ENCODE results near the gene ZNF367. TPM values are rescaled to one million over a fixed set of nuclear protein-coding genes. Genes with fewer than 3 reads are reported as not detected.

The ZNF367 gene
- total RNA-seq, 1 experiment from 2014 or later = 10.1 TPM

DNA sequence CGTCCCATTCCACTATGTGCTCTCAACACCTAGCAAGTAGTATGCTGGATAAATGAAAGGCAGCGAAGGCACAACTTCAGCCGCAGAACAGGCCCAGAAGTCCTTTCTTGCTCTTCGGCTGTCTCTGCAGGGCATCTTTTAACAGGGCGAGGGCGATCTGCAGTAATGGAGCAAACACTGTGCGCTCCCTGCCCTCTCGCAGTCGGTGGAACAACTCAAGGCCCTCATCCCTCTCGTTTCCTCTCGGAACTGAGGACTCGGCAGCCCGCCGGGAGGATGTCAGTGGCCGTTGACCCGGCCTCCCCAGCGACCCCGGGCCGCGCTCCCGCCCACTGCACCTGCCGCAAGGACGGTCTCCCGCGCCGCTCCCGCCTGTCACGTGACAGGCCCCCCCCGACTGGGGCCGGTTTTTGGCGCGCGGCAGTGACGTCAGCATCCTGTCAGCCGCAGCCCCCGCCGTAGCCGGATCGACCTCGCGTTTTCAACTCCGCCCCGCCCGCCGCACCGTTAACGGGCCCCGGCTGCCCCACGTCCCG is 1.1 kb downstream of the ZNF367 start:
- no peak overlapping the region for H2BK15ac ChIP-seq (ENCODE audit: low read depth, low read length)
- H3K14ac ChIP-seq (ENCODE audit: insufficient read depth, low read length) = peak overlapping the region; percentile 47
- H2BK12ac ChIP-seq (ENCODE audit: insufficient read length, low read depth, low read length) = no peak overlapping the region
- no peak overlapping the region for H2BK5ac ChIP-seq (ENCODE audit: insufficient read length, low read length)
- H3K4ac ChIP-seq (ENCODE audit: low read depth, low read length) = no peak overlapping the region
- H3K18ac ChIP-seq (ENCODE audit: insufficient read length, low read depth, low read length) = peak overlapping the region; percentile 59
- H4K5ac ChIP-seq (ENCODE audit: insufficient read length, low read depth, low read length) = no peak overlapping the region
- no peak overlapping the region for H3K27ac ChIP-seq (ENCODE audit: insufficient read length, low read depth, low read length)
- H3K27me3 ChIP-seq (ENCODE audit: insufficient read depth, low read length) = no peaks in the 10 kb centered on the region
- no peak overlapping the region for H4K8ac ChIP-seq (replicated peaks; ENCODE audit: insufficient read length, low read depth, low read length)
- H3K4me1 Mint-ChIP-seq = peaks cover 42 to 49% of the 10 kb centered on the region in 2 experiments
- peaks cover 0 to 4% (median 0%) of the 10 kb centered on the region in 3 experiments; a peak in 1 of 7 replicates for H3K36me3 Mint-ChIP-seq (ENCODE audit: insufficient read depth in 1 of 3, low read depth in 3 of 3)
- H3K4me2 ChIP-seq (ENCODE audit: insufficient read depth, insufficient read length, low read length) = peak overlapping the region; percentile 80
- H3K56ac ChIP-seq (ENCODE audit: insufficient read length, low read depth, low read length) = no peak overlapping the region
- no peak overlapping the region for H3T11ph ChIP-seq (ENCODE audit: low read length)
- TF ChIP-seq, protein P1, sequence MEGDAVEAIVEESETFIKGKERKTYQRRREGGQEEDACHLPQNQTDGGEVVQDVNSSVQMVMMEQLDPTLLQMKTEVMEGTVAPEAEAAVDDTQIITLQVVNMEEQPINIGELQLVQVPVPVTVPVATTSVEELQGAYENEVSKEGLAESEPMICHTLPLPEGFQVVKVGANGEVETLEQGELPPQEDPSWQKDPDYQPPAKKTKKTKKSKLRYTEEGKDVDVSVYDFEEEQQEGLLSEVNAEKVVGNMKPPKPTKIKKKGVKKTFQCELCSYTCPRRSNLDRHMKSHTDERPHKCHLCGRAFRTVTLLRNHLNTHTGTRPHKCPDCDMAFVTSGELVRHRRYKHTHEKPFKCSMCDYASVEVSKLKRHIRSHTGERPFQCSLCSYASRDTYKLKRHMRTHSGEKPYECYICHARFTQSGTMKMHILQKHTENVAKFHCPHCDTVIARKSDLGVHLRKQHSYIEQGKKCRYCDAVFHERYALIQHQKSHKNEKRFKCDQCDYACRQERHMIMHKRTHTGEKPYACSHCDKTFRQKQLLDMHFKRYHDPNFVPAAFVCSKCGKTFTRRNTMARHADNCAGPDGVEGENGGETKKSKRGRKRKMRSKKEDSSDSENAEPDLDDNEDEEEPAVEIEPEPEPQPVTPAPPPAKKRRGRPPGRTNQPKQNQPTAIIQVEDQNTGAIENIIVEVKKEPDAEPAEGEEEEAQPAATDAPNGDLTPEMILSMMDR (conservative IDR thresholded peaks at IDR 0.05) = no peak; the same call in 2 of the 3 replicates
- H3K4me1 ChIP-seq (ENCODE audit: insufficient read depth, low read length) = no peaks in the 10 kb centered on the region; the same call in 1 of the 2 replicates
- H3K79me1 ChIP-seq (ENCODE audit: insufficient read depth, low read depth, low read length, poor library complexity, severe bottlenecking) = peaks cover 3% of the 10 kb centered on the region
- no peak overlapping the region for H4K91ac ChIP-seq (ENCODE audit: insufficient read length, low read depth, low read length)
- H3K9ac ChIP-seq (ENCODE audit: extremely low read depth, insufficient read length, low read length) = peak overlapping the region; percentile 86
- H2AK5ac ChIP-seq (ENCODE audit: insufficient read length, low read length) = no peak overlapping the region
- no peak overlapping the region for H3K23ac ChIP-seq (ENCODE audit: insufficient read length, low read depth, low read length)
- H2AFZ ChIP-seq (ENCODE audit: low read length) = no peak overlapping the region
- no peaks in the 10 kb centered on the region for H3K27me3 Mint-ChIP-seq (ENCODE audit: low read depth)
- H3K23me2 ChIP-seq (ENCODE audit: insufficient read length, low read depth, low read length, poor library complexity, severe bottlenecking) = peaks cover 3% of the 10 kb centered on the region
- H3K4me3 Mint-ChIP-seq = peak overlapping the region; percentile 83 to 92
- peak; percentile 90 for DNase-seq
- H3K27ac Mint-ChIP-seq = peak overlapping the region; percentile 90 to 95 (median 90); a peak in 6 of 7 replicates
- H3K9me3 Mint-ChIP-seq = no peaks in the 10 kb centered on the region
- H2BK20ac ChIP-seq (ENCODE audit: low read depth, low read length, poor library complexity, severe bottlenecking) = no peak overlapping the region
- no CpG with 5 or more reads among the region's 50 CpGs for WGBS (ENCODE audit: extremely low coverage, insufficient read length, low lambda C conversion rate)
- H3K9me3 ChIP-seq (ENCODE audit: control insufficient read depth, low read depth, low read length) = no peaks in the 10 kb centered on the region
- no peaks in the 10 kb centered on the region for H4K20me1 ChIP-seq (ENCODE audit: control insufficient read depth, insufficient read depth, insufficient read length)
- peaks cover 10% of the 10 kb centered on the region; the same call in 1 of the 2 replicates for H3K79me2 ChIP-seq (ENCODE audit: insufficient read depth, low read length)
- H2BK120ac ChIP-seq (ENCODE audit: low read depth, low read length, poor library complexity, severe bottlenecking) = no peak overlapping the region

All from H9 (cell line).